Lung microvascular endothelial cell (primary cell): ENCODE results near the gene GBGT1. TPM values are rescaled to one million over a fixed set of nuclear protein-coding genes. Genes with fewer than 3 reads are reported as not detected.

Experiments used
- DNase-seq, 2 donors: peaks; one replicate each; pipeline versions ENCODE4 v3.0.0 to v3.0.0-alpha.2; 2010; ENCODE audit warnings: low read depth in 2 of 2
- total RNA-seq: library from RNA; depleted of rRNA; stranded (reverse); fragments of >200 nt; gene quantifications from 2 replicates; pipeline ENCODE4 v1.2.1, GENCODE V29; 2014

GBGT1 gene
- total RNA-seq, 1 donor from 2014 or later = 27.8 TPM

GRCh38 chr9:133127340-133127981 is 36.3 kb downstream of the GBGT1 start:
- peak in 1 of 2 donors; percentile 81 for DNase-seq

DNA sequence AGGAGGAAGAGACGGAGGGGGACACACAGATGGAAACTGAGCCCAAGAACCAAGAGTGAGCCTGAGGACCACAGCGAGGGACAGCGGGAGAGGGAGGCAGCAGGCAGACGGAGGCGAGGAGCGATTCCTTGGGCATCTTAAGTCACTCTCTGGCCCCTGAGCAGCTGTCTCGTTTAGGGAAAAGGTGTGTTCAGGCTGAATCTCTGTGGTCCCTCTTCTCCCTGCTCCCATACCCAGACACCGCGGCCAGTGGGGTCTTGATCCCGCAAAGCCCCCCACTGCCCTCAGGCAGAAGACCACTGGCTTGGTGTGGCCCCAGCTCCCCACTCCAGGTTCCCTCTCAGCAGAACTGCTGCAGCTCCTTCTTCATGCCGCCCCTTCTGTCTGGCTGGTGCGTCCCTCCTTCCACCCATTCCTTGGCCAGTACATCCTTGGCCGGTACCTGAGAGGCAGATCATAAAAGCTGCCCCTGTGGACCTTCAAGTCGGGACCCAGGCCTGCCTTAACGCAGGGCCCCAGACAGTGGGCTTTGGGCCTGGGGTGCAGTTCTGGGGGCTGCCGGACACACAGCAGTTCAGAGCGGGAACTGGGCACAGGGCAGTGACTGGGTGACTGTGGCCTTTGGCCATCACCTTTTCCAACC is 36.9 kb downstream of the GBGT1 start:
- DNase-seq = no peak

DNA sequence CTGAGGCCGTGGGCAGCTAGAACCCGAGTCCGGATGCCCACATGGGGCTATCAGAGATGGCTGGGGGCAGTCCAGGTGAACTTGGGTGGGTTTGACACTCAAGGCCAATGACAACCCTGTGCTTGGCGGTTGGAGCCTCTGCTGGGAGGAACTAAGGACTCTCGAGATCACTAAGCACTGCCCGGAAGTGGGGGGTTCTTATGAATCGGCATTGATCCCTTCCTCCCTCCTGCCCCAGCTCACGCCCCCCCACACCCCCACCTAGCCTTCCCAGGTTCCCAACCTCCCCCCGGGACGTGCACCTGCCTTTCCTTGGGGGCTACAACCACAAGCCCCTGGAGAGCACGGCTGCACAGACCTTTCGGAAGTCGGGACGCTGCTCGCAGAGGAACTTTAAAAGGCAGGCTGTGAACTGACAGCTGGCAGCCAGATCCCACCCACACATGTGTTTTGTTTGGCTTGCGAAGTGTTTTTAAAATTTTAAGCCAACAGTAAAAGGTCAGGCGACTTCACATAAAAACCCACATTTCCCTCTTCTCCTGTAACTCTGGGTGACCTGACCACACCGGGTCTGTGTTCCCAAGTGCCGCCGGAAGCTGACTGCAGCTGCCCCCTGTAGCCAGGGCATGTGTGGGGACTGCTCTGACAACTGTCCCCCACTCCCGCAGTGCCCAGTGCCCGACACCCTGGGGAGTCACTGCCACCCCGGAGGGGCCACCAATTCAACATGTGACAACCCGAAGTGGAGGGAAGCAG is 37.6 kb downstream of the GBGT1 start:
- DNase-seq = peak; percentile 71 to 95

GRCh38 chr9:133124907-133125275 is 38.8 kb downstream of the GBGT1 start:
- DNase-seq = no peak

GRCh38 chr9:133124123-133124906 is 39.4 kb downstream of the GBGT1 start:
- no peak for DNase-seq

DNA sequence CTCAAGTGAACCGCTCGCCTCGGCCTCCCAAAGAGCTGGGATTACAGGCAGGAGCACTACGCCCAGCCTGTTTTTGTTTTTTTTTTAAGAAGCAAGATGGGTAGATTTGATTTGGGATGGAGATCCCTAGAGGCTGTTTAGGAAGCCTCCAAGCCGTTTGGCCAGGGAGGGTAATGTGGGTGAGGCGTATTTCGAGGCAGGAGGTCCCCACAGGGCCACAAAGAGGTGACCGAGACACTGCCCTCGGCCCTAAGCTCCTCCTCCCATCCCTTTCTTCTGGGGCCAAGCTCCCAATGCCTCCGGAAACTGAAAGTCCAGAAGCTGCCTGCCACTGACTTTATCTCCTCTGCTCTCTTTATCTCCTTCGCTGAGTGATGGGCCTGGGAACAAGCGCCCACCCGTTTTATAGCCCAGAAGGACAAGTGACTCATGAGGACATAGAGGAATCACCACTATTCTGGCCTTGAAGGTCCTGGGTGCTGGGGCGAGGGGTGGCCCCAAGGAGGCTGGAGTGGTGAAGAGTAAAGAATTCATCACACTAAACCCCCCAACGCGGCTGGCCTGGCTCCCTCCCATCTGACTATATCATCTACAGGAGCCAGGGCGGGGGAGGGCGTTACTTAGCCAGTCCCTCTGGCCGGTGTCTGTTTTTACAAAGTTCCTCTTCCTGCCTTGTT is 40.6 kb downstream of the GBGT1 start:
- no peak for DNase-seq

DNA sequence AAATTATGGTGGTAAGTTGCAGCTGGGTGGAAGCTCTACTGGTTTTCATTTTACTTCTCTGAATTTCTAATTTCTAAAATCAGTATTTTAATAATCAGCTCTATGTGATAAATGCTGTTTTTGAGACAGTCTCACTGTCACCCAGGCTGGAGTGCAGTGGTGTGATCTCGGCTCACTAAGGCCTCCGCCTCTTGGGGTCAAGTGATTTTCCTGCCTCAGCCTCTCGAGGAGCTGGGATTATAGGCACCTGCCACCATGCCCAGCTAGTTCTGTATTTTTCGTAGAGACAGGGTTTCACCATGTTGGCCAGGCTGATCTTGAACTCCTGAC is 41.1 kb downstream of the GBGT1 start:
- DNase-seq = no peak

GRCh38 chr9:133121915-133122550 is 41.7 kb downstream of the GBGT1 start:
- DNase-seq = no peak

DNA sequence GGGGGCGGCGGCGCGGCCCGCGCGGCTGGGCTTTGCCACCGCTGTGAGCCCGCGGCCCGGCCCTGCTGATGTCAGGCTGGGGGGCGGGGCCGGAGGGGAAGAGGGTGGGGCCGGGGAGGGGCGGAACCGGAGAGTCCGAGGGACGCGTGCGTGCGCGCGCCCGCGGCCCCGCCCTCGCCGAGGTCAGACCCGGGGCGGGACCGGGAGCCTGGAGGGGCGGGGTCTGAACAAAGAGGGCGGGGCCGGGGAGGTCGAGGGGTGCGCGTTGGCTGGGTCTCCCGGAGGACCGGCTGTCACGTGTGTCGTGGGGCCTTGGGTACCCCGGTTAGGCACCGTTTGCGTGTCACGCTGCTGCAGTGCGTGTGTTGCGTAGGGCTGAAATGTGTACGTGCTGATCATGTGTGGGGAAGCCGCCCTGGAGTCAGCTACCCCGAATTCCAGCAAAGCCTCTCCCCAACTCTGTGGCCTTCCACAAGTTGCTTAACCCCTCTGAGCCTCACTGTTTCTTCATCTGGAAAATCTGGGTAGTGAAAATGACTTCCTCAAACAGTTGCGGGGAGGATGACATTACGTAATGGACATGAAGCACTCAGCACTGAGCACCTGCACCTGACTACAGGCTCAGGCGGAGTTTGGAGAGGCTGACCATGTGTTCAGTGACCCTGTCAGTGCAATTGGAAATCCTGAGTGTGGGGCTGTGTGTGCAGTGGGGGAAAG is 42.4 kb downstream of the GBGT1 start, which contains the start of gene RALGDS:
TSS of gene RALGDS (minus strand) at position 43 of the 717 bp plus-strand sequence. CDS start 86 bp downstream, outside the sequence.
- DNase-seq = peak; percentile 87 to 92

DNA sequence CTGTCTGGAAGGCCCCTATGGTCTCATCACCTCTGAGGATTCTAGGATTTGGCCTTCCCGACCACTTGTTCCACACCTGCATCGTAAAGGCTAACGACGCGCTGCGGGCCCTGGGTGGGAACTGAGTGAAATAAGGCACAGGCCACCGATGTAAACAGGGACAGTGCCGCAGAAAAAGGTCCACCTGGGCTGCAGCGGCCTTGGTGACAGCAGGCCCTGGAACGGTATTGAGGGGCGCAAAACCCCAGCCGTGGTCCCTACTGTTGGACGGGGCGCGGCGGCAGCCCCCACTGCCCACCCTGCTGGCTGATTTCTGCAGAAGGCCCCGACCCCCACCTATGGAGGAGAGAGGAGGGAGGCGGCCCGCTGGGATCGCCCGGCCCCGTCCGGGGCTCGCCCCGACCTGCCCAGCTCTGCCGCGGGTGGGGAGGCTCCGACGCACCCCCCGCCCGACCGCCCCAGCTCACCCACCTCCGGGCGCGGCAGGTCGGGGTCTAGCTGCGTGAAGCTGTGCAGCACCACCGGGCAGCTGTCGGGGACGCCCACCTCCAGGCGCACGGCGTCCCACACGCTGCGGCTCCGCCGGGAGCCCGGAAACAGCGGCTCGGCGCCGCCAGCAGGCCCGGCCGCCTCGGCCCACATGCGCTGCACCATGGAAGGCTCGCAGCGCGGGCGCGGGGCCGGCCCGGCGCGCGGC is 43.1 kb downstream of the GBGT1 start:
- DNase-seq = no peak

DNA sequence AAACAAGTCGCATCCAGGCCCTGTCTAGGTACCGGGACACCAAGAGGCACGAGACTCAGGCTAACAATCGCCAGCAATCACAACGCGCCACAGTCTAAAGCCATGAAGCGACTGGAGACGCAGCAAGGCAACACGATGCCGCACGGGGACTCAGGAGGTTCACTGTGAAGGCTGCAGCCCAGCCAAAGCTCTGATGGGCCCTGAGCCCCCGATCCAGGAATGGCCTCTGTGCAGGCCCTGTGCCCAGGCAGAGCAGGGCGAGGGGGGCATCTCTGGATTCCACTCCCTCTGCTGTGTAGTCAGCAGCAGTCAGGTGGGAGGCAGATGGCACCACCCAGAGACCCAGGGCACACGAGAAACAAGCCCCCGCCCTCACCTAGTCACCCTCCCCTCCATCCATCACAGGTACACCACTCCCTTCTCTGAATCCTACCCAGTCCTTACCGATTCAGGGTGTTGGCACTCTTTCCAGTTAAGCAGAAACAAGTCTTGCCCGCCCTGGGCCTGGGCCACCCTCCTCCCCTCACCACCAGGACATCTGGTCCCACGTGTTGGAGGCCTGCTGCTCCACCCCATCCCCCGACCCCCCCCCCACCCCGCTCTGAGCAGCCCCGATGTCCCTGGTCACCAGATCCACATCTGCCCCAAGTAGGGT is 43.7 kb downstream of the GBGT1 start:
- DNase-seq = peak in 1 of 2 donors; percentile 47

DNA sequence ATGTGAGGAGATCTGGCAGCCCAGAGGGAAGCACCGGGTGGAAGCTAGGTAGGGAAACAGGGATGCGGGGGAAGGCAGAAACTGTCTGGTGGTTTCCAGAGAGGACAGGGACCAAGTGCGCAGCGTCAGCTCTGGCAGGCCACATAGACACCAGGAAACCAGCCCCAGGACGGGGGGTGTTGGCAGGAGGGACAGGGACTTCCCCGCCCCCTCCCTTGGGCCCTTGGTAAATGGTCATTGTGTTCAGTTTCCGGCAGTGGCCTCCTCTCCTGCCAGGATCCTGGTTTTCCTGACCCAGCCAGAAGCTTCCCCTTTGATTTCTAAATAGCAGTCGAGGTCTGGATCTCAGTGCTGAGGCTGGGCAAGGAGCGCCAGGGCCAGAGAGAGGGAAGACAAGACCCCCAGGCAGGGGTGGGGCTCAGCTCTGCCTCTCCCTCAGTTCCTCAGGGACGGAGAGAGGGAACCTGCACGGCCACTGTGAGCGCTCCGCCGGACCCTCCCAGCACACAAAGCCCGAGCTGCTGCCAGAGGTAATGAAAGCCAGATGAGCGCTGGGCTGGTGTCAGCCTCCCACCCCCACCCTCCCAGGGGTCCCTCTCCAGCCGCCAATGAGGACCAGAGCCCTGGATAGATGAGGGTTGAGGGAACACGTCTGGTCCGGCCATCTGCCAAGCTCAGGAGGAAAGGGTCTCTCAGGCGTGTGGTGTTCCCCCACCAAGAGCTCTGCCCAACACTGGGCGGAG is 44.4 kb downstream of the GBGT1 start:
- DNase-seq = peak; percentile 65 to 95

DNA sequence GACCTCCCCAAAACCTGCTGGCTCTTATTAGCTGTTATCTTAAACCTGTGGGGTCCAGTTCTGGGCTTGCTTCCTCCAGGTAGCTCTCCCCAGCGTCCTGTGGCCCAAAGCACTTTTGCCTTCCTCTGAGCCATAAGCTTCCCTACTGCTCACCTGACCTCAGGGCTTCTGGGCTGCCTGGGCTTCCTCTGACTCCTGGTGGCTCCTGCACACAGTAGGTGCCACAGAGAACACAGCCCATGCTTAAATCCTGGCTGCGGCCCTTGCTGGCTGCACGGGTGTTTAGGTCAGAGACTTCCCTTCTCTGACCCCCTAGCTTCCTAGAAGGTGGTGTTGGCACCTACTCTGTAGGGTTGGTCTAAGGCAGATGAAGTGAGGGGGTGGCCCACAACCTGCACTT is 45.1 kb downstream of the GBGT1 start:
- DNase-seq = no peak

GRCh38 chr9:133118179-133118520 is 45.6 kb downstream of the GBGT1 start:
- no peak for DNase-seq

DNA sequence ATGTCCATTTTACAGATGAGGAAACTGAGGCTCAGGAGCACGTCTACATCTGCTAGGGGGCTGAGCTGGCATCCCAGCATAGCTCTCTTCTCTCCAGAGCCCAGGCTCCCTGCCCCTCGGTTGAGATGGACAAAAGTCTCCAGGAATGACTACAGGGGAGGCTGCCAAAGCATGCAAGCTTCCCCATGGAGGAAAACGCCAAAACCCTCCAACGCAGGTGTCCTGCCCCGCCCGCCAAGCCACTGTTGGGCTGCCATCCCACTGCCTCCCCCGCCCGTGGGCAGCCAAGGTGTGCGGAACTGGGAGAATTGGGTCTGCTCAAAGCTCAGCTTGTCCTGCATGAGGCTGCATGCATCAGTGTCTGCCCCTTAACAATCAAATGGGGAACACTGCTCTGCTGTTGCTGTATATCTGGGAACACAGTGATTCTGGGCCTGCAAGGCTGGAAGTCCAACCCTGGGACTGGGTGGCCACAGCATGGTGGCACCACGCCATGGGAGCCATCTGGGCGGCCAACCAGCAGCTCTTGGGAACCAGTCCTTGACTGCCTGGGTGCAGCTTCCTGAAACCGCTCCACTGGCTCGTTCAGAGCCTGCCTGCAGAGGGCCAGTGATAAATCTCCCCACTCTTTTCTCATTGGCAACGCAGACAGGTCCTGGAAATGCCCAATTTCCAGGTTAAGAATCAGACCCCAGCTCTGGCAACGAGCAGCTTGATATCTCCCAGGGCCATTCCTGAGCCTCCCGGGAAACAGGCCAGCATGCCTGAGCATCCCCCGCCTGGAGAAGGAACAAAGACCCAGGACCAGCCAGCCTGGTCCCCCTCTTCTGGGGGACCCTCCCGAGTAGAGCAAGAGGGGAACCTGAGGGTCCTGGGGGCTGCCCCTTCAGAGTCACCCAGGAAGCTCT is 46.2 kb downstream of the GBGT1 start:
- no peak for DNase-seq

GRCh38 chr9:133116346-133117231 is 47.1 kb downstream of the GBGT1 start:
- DNase-seq = no peak
